ENCODE results near the gene GGCX. TPM values are rescaled to one million over a fixed set of nuclear protein-coding genes. Genes with fewer than 3 reads are reported as not detected.

Gene GGCX
- total and polyA plus RNA-seq, 2 of the 13 experiments (the other 11 are each of a cell fraction or from before 2014, with no cell fraction given): 72.5 to 103 TPM

GRCh38 chr2:85602476-85603234, 41.4 kb upstream of the GGCX start, which contains the start of gene TMEM150A:
TMEM150A (minus strand) TSS chr2:85602698; CDS start chr2:85601948, 750 bp downstream.
- peak within 1 kb of the TSS; percentile 80 for H3K27ac ChIP-seq (ENCODE audit: extremely low read length, insufficient read depth, low read length)
- FAIRE-seq (no peak), ATAC-seq (peak; percentile 90), DNase-seq (ENCODE audit: low spot score) (peak; percentile 87)
- H3K36me3 ChIP-seq (replicated peaks in 1 of 2; ENCODE audit: control insufficient read depth in 1 of 2, insufficient read depth in 2 of 2, low read length in 2 of 2): peaks cover 7 to 27% of the 10 kb centered on the region in 2 experiments
- ChIA-PET CTCF (ENCODE audit: low intra/inter-chr PET ratio, low total read pairs) (no interaction called here), POLR2A (interaction anchor here (0.8 to 25.9 kb wide), 13 partner anchors 3 to 249 kb away, joined by 3 to 795 read pairs (median 7); partner anchors contain the start of genes C2orf68, ELMOD3, GGCX and MAT2A)
- peaks cover 85% of the 10 kb centered on the region for H3K4me1 ChIP-seq (ENCODE audit: insufficient read depth, low read length)
- H2AFZ ChIP-seq (ENCODE audit: low read length): peak within 1 kb of the TSS; percentile 0
- peak within 1 kb of the TSS; percentile 84 to 98 (median 91) for H3K4me3 ChIP-seq (replicated peaks in 1 of 3; ENCODE audit: insufficient read depth in 1 of 3, low read depth in 2 of 3, low read length in 3 of 3)
- H3K79me2 ChIP-seq (ENCODE audit: insufficient read depth, low read length): peaks cover 41% of the 10 kb centered on the region
- no peaks in the 10 kb centered on the region for H3K9me3 ChIP-seq (ENCODE audit: low read length)
- no peaks in the 10 kb centered on the region; a peak in 1 of 5 replicates for H3K27me3 ChIP-seq (ENCODE audit: control insufficient read depth in 1 of 2, insufficient read depth in 2 of 2, low read length in 2 of 2)
- under 1% methylated on average over 28 of the region's 73 CpGs for WGBS (ENCODE audit: low lambda C conversion rate)
- no TSS peak for BruUV-seq (replicated peaks)
- peak within 1 kb of the TSS; percentile 94 for H3K9ac ChIP-seq (ENCODE audit: insufficient read depth, low read depth, low read length)
- intact Hi-C loops (cut with micrococcal nuclease; ENCODE audit: unreplicated experiment) (loop anchor here (1.0 kb wide), 3 partner anchors 17 to 41 kb away; partner anchors contain the start of genes GGCX and VAMP8), in situ Hi-C loops (cut with HindIII; ENCODE audit: extremely low pct_ligation_motif_present, low pct_unique_long_range_greater_than_20kb) (no loop called here)
- peak within 1 kb of the TSS; percentile 93 for H3K4me2 ChIP-seq (ENCODE audit: low read depth, low read length)
- H4K20me1 ChIP-seq (ENCODE audit: insufficient read depth, low read length): no peaks in the 10 kb centered on the region
- TF ChIP-seq ZNF790 (CRISPR knock-in tag; IDR thresholded peaks at IDR 0.05; ENCODE audit: borderline replicate concordance) (no peak), PHF20 (CRISPR knock-in tag; IDR thresholded peaks at IDR 0.05) (peak; percentile 56), ZNF703 (CRISPR knock-in tag; IDR thresholded peaks at IDR 0.05; ENCODE audit: borderline replicate concordance) (0 out of 2 replicates have a peak, but pooled peaks have one; percentile 50), ESRRA (CRISPR knock-in tag; IDR thresholded peaks at IDR 0.05; ENCODE audit: low read depth) (no peak; the same call in none of the 2 replicates), KAT2B (IDR thresholded peaks at IDR 0.05; ENCODE audit: borderline replicate concordance, low read depth, low read length) (no peak), U2AF1 (optimal IDR thresholded peaks at IDR 0.05; ENCODE audit: low read depth, low read length) (no peak), PHF5A (CRISPR knock-in tag; IDR thresholded peaks at IDR 0.05; ENCODE audit: low read depth, unreplicated experiment) (no peak), PRDM15 (CRISPR knock-in tag; IDR thresholded peaks at IDR 0.05) (no peak; the same call in 1 of the 2 replicates), ZFP91 (CRISPR knock-in tag; IDR thresholded peaks at IDR 0.05; ENCODE audit: borderline replicate concordance) (peak; percentile 55; the same call in 1 of the 2 replicates), SRF (IDR thresholded peaks at IDR 0.05; ENCODE audit: low read depth, low read length) (peak; percentile 9; the same call in 1 of the 2 replicates)

All from HepG2 (cell line).